Amniotic epithelial cell (primary cell): ENCODE results near the gene RNASET2.
"Not testable (repeated sequence)": the region's sequence is repeated elsewhere in the genome, so short reads cannot be mapped to it uniquely, and the experiment has no call there.

Experiments used
- DNase-seq: peaks from one replicate; pipeline ENCODE4 v3.0.0-alpha.2; 2010; ENCODE audit warnings: low read depth

The RNASET2 gene

DNA sequence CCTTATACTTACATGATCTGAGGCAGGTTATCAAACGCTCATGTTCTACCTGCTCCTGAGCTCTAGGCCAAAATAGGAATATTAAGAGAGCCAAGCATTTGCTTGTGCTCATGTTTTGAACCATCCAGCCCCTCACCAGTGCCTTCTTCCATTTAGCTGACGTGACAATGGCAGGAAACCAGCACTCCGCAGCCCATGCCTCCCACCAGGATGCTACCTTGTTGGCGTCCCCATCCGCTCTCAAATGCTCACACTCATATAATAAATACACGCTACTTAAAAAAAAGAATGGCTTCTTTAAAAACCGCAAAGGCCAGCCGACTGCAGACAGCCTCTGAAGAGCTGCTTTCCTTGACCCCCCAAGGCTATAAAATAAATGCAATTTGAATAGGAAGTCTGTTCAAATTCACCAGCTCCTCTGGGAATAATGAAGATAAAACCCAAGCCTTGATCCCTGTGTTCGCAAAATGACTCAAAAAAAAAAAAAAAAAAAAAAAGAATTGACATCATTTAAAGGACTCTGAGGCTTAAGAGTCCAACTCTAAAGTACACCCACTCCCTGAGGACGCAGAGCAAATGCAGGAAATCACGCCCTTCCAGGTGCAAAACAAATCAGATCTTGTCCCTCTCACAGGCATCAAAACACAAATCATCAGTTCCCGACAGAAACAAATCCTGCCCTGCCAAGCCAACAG, 29.0 kb downstream of the RNASET2 start:
- DNase-seq: no peak

DNA sequence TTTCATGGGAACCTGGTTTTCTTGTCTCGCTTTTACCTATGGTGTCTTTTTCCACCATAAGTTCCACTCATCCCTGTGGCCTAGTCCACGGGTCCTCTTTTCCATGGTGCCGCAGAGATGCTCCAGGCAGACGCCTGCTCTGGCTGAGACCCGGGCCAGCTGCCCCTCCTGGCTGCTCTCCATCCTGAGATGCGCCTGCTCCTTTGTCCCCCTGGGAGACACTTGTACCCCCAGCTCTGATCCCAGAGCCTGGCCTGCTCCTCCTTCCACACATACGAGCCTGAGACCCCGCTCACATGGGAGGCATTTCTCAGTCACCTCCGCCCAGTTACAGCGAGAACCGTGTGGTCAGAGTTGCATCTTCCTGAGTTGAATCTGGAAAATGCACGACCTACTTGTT, 29.6 kb downstream of the RNASET2 start:
- DNase-seq: no peak

DNA sequence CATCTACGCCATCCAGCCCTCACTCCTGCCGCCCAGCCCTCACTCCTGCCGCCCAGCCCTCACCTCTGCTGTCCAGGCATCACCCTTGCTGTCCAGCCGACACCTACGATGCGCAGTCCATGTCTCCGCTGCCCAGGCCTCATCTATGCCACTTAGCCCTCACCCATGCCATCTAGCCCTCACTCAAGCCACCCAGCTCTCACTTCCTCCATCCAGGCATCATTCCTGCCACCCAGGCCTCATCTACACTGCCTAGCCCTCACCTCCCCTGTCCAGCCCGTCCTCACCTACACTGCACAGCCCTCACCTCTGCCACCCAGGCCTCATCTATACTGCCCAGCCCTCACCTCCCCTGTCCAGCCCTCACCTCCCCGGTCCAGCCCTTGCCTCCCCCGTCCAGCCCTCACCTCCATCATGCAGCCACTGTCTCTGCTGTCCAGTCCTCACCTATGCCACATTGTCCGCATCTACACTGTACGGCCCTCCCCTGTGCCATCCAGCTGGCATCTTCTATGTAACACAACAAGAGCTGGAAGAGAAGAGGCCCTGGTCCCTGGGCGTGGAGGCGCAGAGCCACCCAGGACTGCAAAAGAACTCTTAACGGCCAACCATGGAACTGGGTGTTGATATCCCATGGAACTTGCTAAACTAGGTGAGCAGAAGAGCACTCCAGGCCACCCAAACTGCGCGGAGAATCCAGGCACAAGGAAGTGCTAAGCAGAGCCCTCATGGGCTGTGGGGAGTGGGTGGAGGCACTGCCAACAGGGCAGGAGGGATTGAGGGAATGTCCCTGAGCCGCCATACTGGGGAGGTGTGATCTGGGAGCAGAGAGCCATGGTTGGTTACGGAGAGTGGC, 31.0 kb downstream of the RNASET2 start:
- DNase-seq: no peak

DNA sequence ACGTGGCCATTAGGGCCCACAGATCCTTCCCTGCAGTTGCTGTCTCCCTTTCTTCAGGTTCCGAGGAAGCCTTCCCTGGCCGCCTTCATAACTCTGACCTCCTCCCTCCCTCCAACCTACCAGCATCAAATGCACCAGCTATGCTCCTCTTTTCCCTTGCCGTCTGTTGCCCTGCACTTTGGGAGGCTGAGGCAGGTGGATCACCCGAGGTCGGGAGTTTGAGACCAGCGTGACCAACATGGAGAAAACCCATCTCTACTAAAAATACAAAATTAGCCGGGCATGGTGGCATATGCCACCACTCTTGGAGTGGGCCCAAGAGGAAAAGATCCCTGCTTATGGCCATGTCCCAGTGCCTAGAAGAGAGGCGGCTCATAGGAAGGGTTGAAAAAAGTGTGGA, 31.8 kb downstream of the RNASET2 start:
- no peak for DNase-seq

DNA sequence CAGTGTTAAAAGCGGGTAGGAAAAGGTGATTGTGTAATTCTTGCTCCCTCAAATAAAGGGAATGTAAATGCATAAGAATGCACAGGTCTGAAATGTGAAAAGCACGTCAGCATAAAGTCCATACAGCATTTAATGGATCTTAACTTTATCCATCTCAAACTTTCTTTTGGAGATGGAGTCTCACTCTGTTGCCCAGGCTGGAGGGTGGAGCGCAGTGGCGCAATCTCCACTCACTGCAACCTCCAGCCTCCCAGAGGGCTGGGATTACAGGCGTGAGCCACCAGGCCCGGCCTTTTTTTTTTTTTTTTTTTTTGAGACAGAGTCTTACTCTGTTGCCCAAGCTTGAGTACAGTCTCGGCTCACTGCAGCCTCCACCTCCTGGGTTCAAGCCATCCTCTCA, 33.4 kb downstream of the RNASET2 start:
- DNase-seq: no peak

DNA sequence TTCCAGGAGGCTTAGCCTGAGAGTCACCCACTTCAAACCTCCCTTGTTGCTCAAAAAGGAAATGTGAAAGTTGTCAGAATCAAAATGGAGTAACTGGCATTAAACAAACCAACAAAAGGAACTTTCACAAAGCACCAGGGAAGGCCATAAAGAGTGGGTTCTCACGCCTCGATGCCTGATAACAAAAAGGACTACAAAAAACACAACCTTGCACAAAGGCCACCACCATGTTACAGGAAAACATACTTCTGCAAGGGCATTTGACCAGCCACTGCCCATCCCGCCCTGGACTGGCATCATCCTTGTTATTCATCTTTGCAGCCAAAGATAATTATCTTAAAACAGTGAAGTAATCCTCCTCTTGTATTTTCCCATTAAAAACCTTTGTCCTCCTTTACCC, 34.8 kb downstream of the RNASET2 start:
- DNase-seq: no peak

DNA sequence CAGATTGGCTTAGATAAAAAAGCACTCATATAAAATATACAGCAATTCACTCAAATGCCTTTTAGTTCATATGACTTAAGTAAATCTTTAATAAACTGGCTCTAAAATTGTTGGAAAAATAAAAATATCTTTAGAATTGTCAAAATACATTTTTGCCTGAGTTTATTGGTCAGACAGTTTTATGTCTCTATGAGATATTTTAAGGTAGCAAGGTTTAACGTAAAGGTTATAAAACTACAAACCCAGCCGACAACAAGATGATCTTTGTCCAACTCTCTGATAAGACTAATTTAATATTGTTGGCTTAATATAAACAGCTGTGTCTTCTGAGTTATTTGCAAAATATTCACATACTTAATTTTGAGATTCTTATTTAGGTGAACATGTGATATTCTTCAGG, 39.5 kb downstream of the RNASET2 start:
- no peak for DNase-seq

DNA sequence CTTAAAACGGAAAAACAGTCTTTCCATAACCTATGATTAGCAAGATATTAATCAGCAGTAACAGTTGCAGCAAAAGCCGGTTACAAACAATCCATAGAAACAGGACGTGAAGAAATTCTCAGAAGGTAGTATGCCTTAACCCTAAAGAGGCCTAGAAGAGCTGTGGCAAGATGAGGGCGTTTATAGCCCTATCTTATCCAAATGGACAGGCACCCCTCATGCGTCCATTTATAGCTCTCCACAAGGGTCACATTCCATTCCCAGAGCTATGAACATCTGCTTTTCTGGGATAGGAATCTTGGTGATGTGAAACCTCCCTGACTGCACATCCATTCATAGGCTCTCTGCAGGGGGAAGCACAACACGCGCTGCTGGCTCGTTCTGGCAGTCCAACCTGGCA, 40.9 kb downstream of the RNASET2 start:
- DNase-seq: not testable (repeated sequence)

DNA sequence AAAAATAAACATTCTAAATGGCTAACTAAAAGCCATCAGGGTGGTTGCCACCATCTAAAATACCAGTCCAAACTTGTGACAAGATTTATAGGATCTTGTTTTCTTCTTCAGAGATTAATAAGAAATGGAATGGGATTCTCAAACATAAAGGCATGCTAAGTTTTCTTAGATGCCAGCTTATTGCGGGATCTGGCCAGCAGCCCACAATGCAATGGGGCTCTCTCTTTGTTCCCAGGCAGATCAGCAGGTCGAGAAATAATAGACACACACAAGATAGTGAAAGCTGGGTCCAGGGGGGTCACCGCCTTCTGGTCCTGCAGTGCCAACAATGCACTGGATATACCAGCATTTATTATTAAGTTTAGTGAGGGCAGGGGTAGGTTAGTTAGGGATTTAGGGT, 41.4 kb downstream of the RNASET2 start:
- DNase-seq: not testable (repeated sequence)

DNA sequence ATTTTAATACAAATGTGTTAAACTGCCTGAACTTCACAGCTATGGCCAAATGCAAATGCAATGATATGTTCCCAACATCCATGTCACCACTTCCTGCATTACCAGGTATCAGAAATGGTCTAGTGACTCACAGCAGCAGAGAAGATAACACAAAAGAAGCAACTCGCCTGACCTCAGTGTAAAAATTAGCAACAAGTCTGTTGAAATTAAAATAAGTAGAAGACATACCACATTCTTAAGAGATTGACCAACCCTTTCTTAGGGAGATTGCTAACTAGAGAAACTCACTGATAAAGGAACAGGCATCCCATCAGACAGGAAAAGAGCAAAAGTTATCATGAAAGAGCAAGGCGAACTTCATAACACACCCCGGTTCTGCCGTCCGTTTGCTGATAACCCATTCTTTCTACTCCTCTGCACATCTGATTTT, 45.1 kb downstream of the RNASET2 start:
- DNase-seq: peak; percentile 14

DNA sequence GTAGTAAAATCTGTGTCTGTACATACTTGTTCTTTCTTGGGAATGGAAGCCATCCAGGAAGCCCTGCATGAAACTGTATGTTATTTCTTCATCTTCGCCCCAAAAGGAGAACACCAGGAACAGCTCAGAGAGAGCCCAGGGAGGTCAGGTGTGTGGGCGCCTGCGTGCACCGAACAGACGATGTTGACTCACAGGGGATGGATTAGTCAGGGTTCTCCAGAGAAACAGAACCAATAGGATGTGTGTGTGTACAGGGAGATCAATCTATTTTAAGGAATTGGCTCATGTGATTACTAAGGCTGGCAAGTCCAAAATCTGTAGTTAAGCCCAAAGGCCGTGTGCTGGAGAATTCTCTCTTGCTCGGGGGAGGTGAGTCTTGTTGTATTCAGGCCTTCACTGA, 45.7 kb downstream of the RNASET2 start:
- DNase-seq: no peak

DNA sequence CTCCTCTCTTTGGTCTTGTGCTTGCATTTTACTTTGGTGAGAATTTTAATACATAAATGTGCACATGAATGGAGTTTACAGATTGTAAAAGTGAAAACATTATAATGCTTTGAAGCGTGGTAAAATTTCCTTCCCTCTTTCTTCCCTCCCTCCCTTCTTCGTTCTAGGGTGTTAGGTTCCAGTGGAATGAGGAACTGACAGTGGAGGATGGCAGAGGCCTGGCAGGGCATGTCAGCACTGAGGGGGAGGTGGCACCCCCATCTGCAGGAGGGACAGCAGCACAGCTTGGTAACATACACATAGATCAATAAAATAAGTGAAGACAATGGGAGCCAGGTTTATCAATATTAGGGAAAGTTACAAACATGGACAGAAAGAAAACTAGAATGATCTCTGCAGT, 47.5 kb downstream of the RNASET2 start:
- no peak for DNase-seq

DNA sequence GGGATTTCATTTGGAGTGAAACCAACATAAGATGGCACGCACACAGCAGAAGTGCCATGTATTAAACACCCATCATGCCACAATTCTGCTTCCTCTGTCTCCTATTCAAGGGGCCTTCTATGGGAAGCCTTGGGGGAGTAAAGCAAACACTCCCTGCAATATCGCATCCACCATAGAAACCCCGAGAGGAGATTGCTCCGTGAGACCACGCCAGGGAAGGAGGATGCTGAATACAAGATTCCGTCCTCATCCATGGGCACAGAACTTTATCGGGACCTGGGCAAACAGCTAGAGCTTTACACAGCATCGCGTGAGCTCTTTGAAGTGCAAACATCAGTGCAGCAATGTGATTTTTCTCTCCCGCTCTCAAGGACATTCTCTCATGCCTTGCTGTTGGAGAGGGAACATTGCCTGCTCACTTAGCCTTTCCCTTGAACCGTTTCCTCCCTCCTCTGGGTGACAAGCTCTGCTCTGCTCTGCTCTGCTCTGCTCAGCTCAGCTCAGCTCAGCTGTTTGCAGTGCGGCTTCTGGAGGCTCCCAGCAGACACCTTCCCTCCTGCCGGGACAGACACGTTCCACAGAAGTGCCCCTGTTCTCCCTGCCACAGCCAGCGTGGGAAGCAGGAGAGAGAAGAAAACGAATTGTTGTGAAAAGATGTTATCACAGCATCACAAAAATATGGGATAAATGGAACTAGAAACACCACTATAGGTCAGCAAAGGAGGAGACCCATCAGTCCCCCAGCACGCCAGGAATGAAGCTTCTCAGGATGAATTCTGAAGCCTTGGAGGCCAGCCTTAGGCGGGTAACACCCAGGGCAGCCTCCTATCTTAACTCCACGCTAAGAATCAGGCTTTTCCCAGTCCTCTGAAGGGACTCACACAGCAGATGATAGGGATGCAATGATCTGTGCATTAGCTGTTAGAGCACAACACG, 48.2 kb downstream of the RNASET2 start:
- DNase-seq: no peak

DNA sequence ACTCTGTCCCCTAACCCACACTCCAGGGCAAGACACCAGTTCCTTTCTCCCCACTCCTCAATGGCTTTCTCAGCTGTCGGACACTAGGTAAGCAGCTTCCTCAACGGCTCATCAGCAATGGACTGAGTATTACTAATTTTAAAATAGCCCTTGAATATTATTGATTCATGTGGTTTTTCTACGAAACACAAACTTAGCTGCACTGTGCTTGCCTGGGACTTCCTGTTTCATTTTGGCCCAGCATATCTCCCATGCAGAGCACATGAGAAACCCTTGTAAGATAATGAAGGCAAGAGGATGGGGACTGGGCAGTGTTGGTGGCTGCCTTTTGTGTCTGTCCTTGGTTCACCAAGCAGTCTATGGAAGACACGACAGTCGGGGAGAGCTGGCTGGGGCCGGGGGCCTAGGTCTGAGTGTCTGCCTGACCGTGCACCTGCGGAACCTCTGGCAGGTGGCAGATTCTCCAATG, 48.9 kb downstream of the RNASET2 start:
- DNase-seq: no peak

DNA sequence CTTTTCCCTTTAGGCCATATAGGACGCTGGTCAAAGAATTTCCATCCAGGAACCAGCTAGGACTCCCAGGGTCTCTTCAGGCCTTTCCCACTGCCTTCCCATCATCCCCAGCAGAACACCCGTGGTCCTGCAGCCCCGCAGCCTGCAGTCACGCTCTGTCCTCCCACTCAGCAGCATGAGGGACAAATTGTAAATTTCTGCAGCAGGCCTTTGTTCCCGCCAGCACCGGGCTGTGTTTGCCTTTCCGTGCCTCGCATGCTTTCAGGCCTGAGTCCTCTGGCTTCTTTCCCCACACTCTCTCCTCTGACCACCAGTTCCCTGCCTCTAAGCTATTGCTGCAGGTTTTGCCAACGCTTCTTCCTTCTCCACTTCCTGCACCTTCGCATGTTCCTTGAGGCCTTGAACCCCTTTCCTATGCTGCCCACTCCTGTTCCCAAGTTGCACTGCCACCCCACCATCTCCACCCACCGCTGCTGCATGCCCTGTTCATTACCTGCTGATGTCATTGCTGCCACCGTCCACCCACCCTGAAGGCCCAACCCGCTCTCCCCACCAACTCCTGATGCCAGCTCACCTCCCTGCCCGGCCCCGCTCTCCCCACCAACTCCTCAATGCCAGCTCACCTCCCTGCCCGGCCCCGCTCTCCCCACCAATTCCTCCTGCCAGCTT, 49.8 kb downstream of the RNASET2 start:
- DNase-seq: no peak

DNA sequence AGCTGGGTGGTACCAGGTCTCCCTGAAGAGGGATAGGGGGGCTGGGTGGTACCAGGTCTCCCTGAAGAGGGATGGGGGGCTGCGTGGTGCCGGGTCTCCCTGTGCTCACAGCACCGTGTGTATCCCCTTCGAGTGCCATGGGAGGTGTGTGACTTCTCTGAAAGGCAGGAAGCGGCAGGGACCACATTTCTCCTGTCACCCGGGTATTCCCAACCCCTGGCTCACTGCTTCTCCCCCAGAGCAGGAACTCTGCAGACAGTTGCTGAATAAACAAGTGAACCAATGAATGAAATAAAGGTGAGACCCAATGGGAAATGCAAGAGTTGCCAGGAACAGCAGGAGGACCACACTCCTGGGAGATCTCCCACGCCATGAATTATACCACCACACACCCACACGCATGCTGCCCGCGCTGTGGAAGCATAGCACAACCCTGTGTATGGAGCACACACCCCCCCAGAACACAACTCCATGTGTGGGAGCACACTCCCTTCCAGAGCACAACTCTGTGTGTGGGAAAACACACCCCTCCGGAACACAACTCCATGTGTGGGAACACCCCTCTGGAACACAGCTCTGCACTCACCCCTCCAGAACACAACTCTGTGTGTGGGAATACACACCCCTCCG, 50.7 kb downstream of the RNASET2 start:
- no peak for DNase-seq

DNA sequence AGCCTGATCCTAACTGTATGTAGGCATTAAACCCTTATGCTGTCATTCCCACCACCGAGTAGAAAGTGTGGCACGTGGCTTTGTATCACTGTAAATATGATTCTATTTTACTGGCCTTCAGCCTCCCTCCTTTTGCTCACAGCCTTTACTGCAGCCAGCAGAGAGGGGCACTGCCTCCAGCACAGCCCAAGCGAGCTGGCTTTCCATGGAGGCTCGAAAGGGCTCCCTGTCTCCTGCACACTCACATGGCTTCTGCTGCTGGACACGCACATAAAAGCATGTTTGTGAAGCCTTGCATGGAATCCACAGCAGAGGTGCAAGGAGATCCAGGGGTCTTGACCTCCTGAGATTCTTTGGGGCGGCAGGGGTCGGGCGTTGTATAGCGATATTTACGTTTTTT, 51.3 kb downstream of the RNASET2 start:
- DNase-seq: no peak

DNA sequence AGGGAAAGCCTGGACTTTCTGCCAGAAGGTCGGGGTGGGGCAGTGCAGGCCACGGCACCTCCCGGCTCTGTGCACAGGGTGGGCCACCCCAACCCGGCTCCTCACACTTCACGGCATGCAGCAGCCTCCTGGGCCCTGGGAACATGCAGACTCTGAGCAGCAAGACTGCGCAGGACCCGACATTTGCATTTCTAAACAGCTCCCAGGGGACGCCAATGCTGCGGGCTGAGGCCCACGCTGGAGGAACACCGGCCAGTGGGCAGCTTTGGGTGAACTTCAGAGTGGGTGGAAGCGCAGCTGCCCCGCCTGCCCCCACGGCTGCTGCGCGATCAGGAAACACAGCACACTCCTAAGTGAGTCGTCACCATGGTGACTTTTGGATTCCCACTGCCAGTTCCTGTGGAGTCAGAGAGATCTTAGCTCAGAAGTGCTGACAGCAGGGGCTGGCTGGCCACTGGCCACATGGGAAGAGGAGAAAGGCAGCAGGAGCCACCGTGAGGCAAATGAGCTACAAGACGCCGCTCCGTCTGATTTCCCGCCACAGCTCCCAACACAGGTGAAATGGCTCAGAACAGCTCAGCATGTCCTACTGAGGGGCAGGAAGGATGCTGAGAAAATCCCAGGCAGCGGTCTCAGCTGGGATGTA, 52.1 kb downstream of the RNASET2 start:
- DNase-seq: no peak

DNA sequence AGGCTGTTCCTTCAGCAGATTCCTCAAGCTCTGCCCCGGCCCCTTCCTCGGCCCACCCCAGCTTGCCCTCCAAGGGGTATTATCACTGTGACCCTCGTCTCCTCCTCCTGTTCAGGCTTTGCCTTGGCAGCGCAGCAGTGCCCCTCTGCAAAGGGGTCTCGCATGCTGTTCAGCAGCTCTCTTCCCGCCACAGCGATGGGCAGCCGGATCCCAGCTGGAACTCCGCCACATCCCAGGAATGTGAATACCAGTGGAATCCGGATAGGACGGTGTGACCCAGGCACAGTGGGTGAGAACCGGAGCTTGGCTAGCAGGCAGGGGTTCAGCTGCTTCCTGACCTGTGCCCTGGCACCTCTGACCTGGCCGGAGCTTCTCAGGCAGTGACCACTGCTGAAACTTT, 52.9 kb downstream of the RNASET2 start:
- no peak for DNase-seq

DNA sequence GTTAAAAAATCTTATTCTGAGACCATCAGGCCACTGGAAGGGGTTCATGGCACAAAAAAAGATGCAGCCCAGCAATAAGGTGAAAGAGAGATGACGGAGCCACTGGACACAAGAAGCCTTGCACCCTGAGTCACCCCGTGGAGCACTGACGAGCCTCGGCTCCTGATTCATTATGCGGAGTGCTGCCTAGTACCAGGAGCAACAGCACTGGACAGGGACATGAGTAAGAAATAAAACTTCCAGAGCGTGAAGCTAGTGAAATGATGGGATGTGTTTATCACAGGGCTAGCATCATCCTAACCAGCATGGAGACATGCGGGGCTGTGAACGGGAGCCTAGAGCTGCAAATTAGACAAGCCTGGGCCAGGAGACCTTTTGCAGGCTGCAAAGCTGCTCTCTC, 53.3 kb downstream of the RNASET2 start:
- peak; percentile 54 for DNase-seq
